ENCODE data around the gene XXYLT1.

GRCh38 chr3:195019335-195019734 lies 251.6 kb downstream of the XXYLT1 start:
- TF ChIP-seq CTCF (conservative IDR thresholded peaks at IDR 0.05; ENCODE audit: low read depth, low read length) (no peak), EZH2 (IDR thresholded peaks at IDR 0.05; ENCODE audit: borderline replicate concordance, low read depth, low read length, poor library complexity, severe bottlenecking) (no peak)
